ENCODE measurements around the gene NAALADL2.

DNA sequence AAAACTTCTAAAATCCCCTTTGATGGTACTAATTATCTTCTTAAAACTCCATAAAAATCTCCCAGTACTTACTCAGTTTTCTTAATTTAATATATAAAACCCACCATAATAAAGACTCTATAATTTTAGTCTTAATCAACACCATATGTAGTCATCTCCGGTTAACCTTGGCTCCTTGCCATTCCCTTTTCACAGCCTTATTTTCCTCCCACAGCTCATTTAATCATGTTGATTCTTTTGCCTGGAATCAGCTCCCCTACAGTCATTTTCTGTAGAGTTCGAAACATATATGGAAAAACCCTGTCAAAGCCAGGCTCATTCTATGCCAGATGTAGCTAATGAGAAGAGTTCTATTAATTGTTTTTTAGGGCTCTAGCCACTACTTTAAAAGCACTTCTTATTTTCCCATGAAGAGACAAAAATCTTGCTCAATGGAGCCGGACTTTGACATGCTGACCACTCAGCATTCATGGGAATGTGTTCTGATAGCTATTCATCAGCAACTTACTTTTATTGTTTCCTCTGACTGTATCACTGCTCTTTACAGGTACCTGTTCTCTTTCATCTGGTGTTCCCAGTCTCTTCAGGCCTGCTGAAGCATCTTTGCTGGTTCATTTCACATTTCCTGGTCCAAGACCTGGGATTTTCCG, 573.4 kb downstream of the NAALADL2 start:
- TF ChIP-seq, protein P1, sequence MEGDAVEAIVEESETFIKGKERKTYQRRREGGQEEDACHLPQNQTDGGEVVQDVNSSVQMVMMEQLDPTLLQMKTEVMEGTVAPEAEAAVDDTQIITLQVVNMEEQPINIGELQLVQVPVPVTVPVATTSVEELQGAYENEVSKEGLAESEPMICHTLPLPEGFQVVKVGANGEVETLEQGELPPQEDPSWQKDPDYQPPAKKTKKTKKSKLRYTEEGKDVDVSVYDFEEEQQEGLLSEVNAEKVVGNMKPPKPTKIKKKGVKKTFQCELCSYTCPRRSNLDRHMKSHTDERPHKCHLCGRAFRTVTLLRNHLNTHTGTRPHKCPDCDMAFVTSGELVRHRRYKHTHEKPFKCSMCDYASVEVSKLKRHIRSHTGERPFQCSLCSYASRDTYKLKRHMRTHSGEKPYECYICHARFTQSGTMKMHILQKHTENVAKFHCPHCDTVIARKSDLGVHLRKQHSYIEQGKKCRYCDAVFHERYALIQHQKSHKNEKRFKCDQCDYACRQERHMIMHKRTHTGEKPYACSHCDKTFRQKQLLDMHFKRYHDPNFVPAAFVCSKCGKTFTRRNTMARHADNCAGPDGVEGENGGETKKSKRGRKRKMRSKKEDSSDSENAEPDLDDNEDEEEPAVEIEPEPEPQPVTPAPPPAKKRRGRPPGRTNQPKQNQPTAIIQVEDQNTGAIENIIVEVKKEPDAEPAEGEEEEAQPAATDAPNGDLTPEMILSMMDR (IDR thresholded peaks at IDR 0.05; ENCODE audit: low read length), result no peak
- TF ChIP-seq EZH2 (IDR thresholded peaks at IDR 0.05; ENCODE audit: borderline replicate concordance, low read length), result no peak

Data from OCI-LY1 (cell line).